Right lobe of liver (tissue), 6 donors: ENCODE measurements around the gene ALPG. TPM values are rescaled to one million over a fixed set of nuclear protein-coding genes. Genes with fewer than 3 reads are reported as not detected.

ENCODE experiments used
- ATAC-seq, 4 donors: fragments of 200-7000 bp; cut with Tn5 transposase; one replicate each; pipeline ENCODE4 v1.9.1; 2020; ENCODE audit warnings: mild to moderate bottlenecking in 4 of 4, moderate library complexity in 4 of 4
- DNase-seq, 3 donors: peaks; one replicate each; pipeline ENCODE4 v3.0.0-alpha.2; 2020
- H3K27ac ChIP-seq, 3 donors: fragments of 200-600 bp; one replicate each; pipeline ENCODE4 v1.8.0; 2022
- H3K27me3 ChIP-seq, 2 donors: fragments of 200-600 bp; one replicate each; pipeline ENCODE4 v1.8.0; 2022
- H3K36me3 ChIP-seq, 4 donors: fragments of 200-600 bp; sonication (generic) in 1 of 4; one replicate each; pipeline versions ENCODE4 v1.5.1 to v1.8.0; 2017 to 2022; ENCODE audit warnings: control low read depth in 1 of 4
- H3K4me1 ChIP-seq, 4 donors: fragments of 200-600 bp; sonication (generic) in 1 of 4; one replicate each; pipeline versions ENCODE4 v1.5.1 to v1.8.0; 2017 to 2022; ENCODE audit warnings: control low read depth in 1 of 4
- H3K4me3 ChIP-seq, 3 donors: fragments of 200-600 bp; one replicate each; pipeline ENCODE4 v1.8.0; 2022
- H3K9me3 ChIP-seq, 4 donors: fragments of 200-600 bp; sonication (generic) in 1 of 4; one replicate each; pipeline versions ENCODE4 v1.5.1 to v1.8.0; 2017 to 2022; ENCODE audit warnings: control low read depth in 1 of 4
- POLR2A ChIP-seq: fragments of 450-650 bp; IDR thresholded peaks from one replicate; pipeline ENCODE4 v1.6.1; 2017; ENCODE audit warnings: antibody characterized with exemption, mild to moderate bottlenecking
- WGBS: methylation state at CpG from one replicate; pipeline ENCODE4 v1.1.6; 2018; ENCODE audit warnings: low coverage, low lambda C conversion rate; ENCODE audit not compliant: insufficient coverage; ENCODE audit errors: missing lambda C conversion rate; 5-methylcytosine and 5-hydroxymethylcytosine counted together
- intact Hi-C, 2 donors: fragments of 100-400 bp; cut with DNase I; formaldehyde crosslinking; loops; one replicate each; pipeline versions ENCODE4 v1.11.2 to v1.14.1; 2022
- total RNA-seq, 6 experiments: library from RNA; depleted of rRNA in 2 of 6; stranded (reverse); fragments of >200 nt in 2 of 6; fragmentation: NEBNext Ultra II Directional in 3 of 6; extraction: Animal tissue kit (Norgen Biotek cat#: 25700) in 3 of 6; gene quantifications; one replicate each; pipeline versions ENCODE4 v1.1.0 to v1.2.4, GENCODE V29; 2016 to 2023
- TF ChIP-seq, protein P1 (sequence below), 4 donors: fragments of 200-600 bp in 3 of 4; fragments of 450-650 bp in 1 of 4; IDR thresholded peaks; one replicate each; pipeline versions ENCODE4 v1.5.1 to v1.8.0; 2016 to 2022; ENCODE audit warnings: antibody characterized with exemption in 4 of 4, mild to moderate bottlenecking in 2 of 4
- donor health status: DM: no; HTN: yes; CAD: no.
- donor health status: DM: no; HTN: no; CAD: no.
- donor health status: DM: no; HTN: no; CAD: no.
- donor health status: DM: no; HTN: yes; CAD: no.
- donor health status: DM: no; HTN: yes; CAD: no.

ALPG gene
- total RNA-seq, 6 experiments from 2014 or later: not detected

- H3K4me3 ChIP-seq: no peak overlapping the region
- H3K9me3 ChIP-seq: no peaks in the 10 kb centered on the region
- no peak for ATAC-seq
- TF ChIP-seq, protein P1, sequence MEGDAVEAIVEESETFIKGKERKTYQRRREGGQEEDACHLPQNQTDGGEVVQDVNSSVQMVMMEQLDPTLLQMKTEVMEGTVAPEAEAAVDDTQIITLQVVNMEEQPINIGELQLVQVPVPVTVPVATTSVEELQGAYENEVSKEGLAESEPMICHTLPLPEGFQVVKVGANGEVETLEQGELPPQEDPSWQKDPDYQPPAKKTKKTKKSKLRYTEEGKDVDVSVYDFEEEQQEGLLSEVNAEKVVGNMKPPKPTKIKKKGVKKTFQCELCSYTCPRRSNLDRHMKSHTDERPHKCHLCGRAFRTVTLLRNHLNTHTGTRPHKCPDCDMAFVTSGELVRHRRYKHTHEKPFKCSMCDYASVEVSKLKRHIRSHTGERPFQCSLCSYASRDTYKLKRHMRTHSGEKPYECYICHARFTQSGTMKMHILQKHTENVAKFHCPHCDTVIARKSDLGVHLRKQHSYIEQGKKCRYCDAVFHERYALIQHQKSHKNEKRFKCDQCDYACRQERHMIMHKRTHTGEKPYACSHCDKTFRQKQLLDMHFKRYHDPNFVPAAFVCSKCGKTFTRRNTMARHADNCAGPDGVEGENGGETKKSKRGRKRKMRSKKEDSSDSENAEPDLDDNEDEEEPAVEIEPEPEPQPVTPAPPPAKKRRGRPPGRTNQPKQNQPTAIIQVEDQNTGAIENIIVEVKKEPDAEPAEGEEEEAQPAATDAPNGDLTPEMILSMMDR (IDR thresholded peaks at IDR 0.05): no peak
- no peak for TF ChIP-seq POLR2A
- WGBS: 1% methylated on average over 29 of the region's 49 CpGs
- H3K27ac ChIP-seq: no peak overlapping the region
- no peaks in the 10 kb centered on the region for H3K36me3 ChIP-seq
- H3K4me1 ChIP-seq: peaks cover 0 to 10% (median 4%) of the 10 kb centered on the region in 4 donors
- intact Hi-C loops: no loop called here
- DNase-seq: no peak
- H3K27me3 ChIP-seq: peaks cover 21 to 27% of the 10 kb centered on the region in 2 donors
Observed at GRCh38 chr2:232418466-232419244, 12.0 kb downstream of the ALPG start.

GRCh38 chr2:232419245-232420072 is 12.8 kb downstream of the ALPG start:
- intact Hi-C loops: no loop called here
- 0% methylated on average over 1 of the region's 79 CpGs for WGBS
- peaks cover 0 to 10% (median 4%) of the 10 kb centered on the region in 4 donors for H3K4me1 ChIP-seq
- H3K27ac ChIP-seq: no peak overlapping the region
- no peaks in the 10 kb centered on the region for H3K9me3 ChIP-seq
- no peaks in the 10 kb centered on the region for H3K36me3 ChIP-seq
- H3K27me3 ChIP-seq: peaks cover 21 to 27% of the 10 kb centered on the region in 2 donors
- TF ChIP-seq, protein P1 (IDR thresholded peaks at IDR 0.05): no peak
- TF ChIP-seq POLR2A: no peak
- ATAC-seq: no peak
- H3K4me3 ChIP-seq: no peak overlapping the region
- peak in 1 of 3 donors; percentile 26 for DNase-seq

DNA sequence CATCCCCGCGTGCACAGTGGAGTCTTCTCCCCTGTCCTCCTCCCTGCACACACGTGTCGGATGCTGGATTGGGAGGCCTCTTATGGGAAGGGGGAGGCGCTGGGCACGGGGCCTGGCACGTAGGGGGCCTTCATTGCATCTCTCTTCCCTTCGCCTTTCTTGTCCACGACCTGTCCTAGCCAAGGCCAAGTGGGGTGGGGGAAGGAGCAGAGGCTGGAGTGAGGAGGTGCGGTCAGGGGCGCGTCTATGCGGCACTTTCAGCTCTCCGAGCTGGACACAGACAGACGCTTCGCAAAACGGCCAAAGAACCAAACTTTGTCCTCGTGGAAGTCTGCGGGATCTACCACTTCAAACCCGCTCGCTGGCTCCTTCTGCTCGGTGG is 13.4 kb downstream of the ALPG start:
- peak in 1 of 3 donors; percentile 14 for DNase-seq

GRCh38 chr2:232420463-232421188 is 14.0 kb downstream of the ALPG start:
- DNase-seq: peak in 2 of 3 donors; percentile 49 to 53
- no peaks in the 10 kb centered on the region for H3K9me3 ChIP-seq
- H3K36me3 ChIP-seq: no peaks in the 10 kb centered on the region
- H3K4me3 ChIP-seq: peak overlapping the region in 1 of 3 donors; percentile 31
- ATAC-seq: peak; percentile 74 to 92 (median 82)
- peaks cover 0 to 10% (median 4%) of the 10 kb centered on the region in 4 donors for H3K4me1 ChIP-seq
- H3K27ac ChIP-seq: no peak overlapping the region
- TF ChIP-seq POLR2A: no peak
- TF ChIP-seq, protein P1 (IDR thresholded peaks at IDR 0.05): peak in 1 of 4 donors; percentile 14
- WGBS: 3% methylated on average over 17 of the region's 79 CpGs
- intact Hi-C loops: no loop called here
- H3K27me3 ChIP-seq: peaks cover 21 to 27% of the 10 kb centered on the region in 2 donors

More for the DNA sequence above, 13.4 kb downstream of the ALPG start:
- intact Hi-C loops: no loop called here
- Histone ChIP-seq H3K27ac (no peak overlapping the region), H3K27me3 (peaks cover 21 to 27% of the 10 kb centered on the region in 2 donors), H3K4me1 (peaks cover 0 to 10% (median 4%) of the 10 kb centered on the region in 4 donors), H3K36me3 (no peaks in the 10 kb centered on the region), H3K4me3 (no peak overlapping the region), H3K9me3 (no peaks in the 10 kb centered on the region)
- TF ChIP-seq POLR2A: no peak
- TF ChIP-seq, protein P1 (IDR thresholded peaks at IDR 0.05): no peak
- WGBS: 31% methylated on average over 5 of the region's 22 CpGs
- ATAC-seq: no peak
